ENCODE results near the gene RIPOR2. TPM values are rescaled to one million over a fixed set of nuclear protein-coding genes. Genes with fewer than 3 reads are reported as not detected.

Gene RIPOR2
- total RNA-seq, 4 donors from 2014 or later: 5.2 to 34.0 (median 21.2) TPM

- Histone ChIP-seq H3K36me3 (no peaks in the 10 kb centered on the region), H3K4me1 (peaks cover 72 to 73% of the 10 kb centered on the region in 2 donors), H3K4me3 (no peak overlapping the region), H3K27ac (peak overlapping the region; percentile 87 to 93 (median 89)), H3K27me3 (no peaks in the 10 kb centered on the region), H3K9me3 (no peaks in the 10 kb centered on the region)
- in situ Hi-C loops (cut with MboI; ENCODE audit: low sequenced_read_pairs in 4 of 4) (no loop called here), intact Hi-C loops (cut with DNase I; ENCODE audit: low total_unique reads) (loop anchor here (5.0 kb wide), 1 partner anchor 184 kb away; no protein-coding TSS in a partner anchor)
- ATAC-seq (peak; percentile 72), DNase-seq (peak; percentile 40 to 58)
- TF ChIP-seq, protein P1, sequence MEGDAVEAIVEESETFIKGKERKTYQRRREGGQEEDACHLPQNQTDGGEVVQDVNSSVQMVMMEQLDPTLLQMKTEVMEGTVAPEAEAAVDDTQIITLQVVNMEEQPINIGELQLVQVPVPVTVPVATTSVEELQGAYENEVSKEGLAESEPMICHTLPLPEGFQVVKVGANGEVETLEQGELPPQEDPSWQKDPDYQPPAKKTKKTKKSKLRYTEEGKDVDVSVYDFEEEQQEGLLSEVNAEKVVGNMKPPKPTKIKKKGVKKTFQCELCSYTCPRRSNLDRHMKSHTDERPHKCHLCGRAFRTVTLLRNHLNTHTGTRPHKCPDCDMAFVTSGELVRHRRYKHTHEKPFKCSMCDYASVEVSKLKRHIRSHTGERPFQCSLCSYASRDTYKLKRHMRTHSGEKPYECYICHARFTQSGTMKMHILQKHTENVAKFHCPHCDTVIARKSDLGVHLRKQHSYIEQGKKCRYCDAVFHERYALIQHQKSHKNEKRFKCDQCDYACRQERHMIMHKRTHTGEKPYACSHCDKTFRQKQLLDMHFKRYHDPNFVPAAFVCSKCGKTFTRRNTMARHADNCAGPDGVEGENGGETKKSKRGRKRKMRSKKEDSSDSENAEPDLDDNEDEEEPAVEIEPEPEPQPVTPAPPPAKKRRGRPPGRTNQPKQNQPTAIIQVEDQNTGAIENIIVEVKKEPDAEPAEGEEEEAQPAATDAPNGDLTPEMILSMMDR (IDR thresholded peaks at IDR 0.05 in 4 of 5, conservative IDR thresholded peaks at IDR 0.05 in 1 of 5): no peak
- TF ChIP-seq POLR2A (IDR thresholded peaks at IDR 0.05): no peak
Observed at GRCh38 chr6:24906314-24906713, 29.4 kb downstream of the RIPOR2 start.

GRCh38 chr6:24905483-24905882 lies 30.3 kb downstream of the RIPOR2 start:
- no peak for DNase-seq
- Histone ChIP-seq H3K4me1 (peaks cover 74 to 76% of the 10 kb centered on the region in 2 donors), H3K4me3 (no peak overlapping the region), H3K36me3 (no peaks in the 10 kb centered on the region), H3K27me3 (no peaks in the 10 kb centered on the region), H3K9me3 (no peaks in the 10 kb centered on the region), H3K27ac (peak overlapping the region; percentile 87 to 93 (median 89))
- TF ChIP-seq, protein P1 (IDR thresholded peaks at IDR 0.05 in 4 of 5, conservative IDR thresholded peaks at IDR 0.05 in 1 of 5): peak in 1 of 5 experiments; percentile 13
- no peak for TF ChIP-seq POLR2A (IDR thresholded peaks at IDR 0.05)
- peak in 1 of 2 donors; percentile 33 for ATAC-seq
- intact Hi-C loops (cut with DNase I; ENCODE audit: low total_unique reads): loop anchor here (5.0 kb wide), 1 partner anchor 183 kb away; no protein-coding TSS in a partner anchor
- in situ Hi-C loops (cut with MboI; ENCODE audit: low sequenced_read_pairs in 4 of 4): no loop called here

DNA sequence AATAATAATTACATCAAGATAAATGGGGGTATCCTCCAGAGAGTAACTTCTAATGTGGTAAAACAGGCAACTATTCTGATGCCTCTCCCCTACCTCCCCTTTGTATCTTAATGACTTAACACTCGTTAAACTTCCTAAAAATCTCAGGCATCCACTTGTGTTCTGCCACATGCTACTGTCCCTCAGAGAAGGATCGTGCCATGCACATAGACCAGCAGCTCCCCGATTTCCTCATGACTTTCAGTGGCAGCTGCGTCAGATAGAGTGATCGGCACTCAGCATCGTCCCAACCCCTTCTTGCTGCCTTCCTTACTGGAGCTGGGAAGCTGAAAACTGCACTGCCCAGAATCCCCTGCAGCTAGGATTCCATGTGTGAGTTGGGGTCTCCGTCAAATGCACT lies 32.1 kb downstream of the RIPOR2 start:
- Histone ChIP-seq H3K27ac (peak overlapping the region; percentile 56 to 93 (median 82)), H3K4me3 (no peak overlapping the region), H3K4me1 (peaks cover 65 to 68% of the 10 kb centered on the region in 2 donors), H3K27me3 (no peaks in the 10 kb centered on the region), H3K36me3 (no peaks in the 10 kb centered on the region), H3K9me3 (no peaks in the 10 kb centered on the region)
- no peak for TF ChIP-seq POLR2A (IDR thresholded peaks at IDR 0.05)
- TF ChIP-seq, protein P1 (IDR thresholded peaks at IDR 0.05 in 4 of 5, conservative IDR thresholded peaks at IDR 0.05 in 1 of 5): no peak
- intact Hi-C loops (cut with DNase I; ENCODE audit: low total_unique reads) (no loop called here), in situ Hi-C loops (cut with MboI; ENCODE audit: low sequenced_read_pairs in 4 of 4) (no loop called here)
- DNase-seq: no peak
- ATAC-seq: no peak

GRCh38 chr6:24902782-24903181 lies 33.0 kb downstream of the RIPOR2 start:
- no peaks in the 10 kb centered on the region for H3K9me3 ChIP-seq
- H3K36me3 ChIP-seq: no peaks in the 10 kb centered on the region
- peaks cover 56 to 59% of the 10 kb centered on the region in 2 donors for H3K4me1 ChIP-seq
- in situ Hi-C loops (cut with MboI; ENCODE audit: low sequenced_read_pairs in 4 of 4): no loop called here
- no peak overlapping the region for H3K4me3 ChIP-seq
- ATAC-seq (peak; percentile 79 to 95), DNase-seq (peak; percentile 61 to 83)
- intact Hi-C loops (cut with DNase I; ENCODE audit: low total_unique reads): no loop called here
- TF ChIP-seq, protein P1 (IDR thresholded peaks at IDR 0.05 in 4 of 5, conservative IDR thresholded peaks at IDR 0.05 in 1 of 5): peak in 3 of 5 experiments; percentile 12 to 26 (median 17)
- TF ChIP-seq POLR2A (IDR thresholded peaks at IDR 0.05): peak in 1 of 2 donors; percentile 30
- no peaks in the 10 kb centered on the region for H3K27me3 ChIP-seq
- H3K27ac ChIP-seq: peak overlapping the region; percentile 56 to 93 (median 82)
